ENCODE data around the gene CDH4.

- no peak for TF ChIP-seq CTCF (IDR thresholded peaks at IDR 0.05)
- TF ChIP-seq POLR2A (IDR thresholded peaks at IDR 0.05): no peak
- no peak for TF ChIP-seq EP300 (IDR thresholded peaks at IDR 0.05)
- TF ChIP-seq POLR2AphosphoS5 (IDR thresholded peaks at IDR 0.05): no peak
Measured at GRCh38 chr20:61280217-61280980, 28.3 kb downstream of the CDH4 start.
